Dermis blood vessel endothelial cell (primary cell): Measurements from ENCODE around the gene ARHGEF10L. TPM values are rescaled to one million over a fixed set of nuclear protein-coding genes. Genes with fewer than 3 reads are reported as not detected.

Experiments used
- DNase-seq: peaks from one replicate; pipeline ENCODE4 v3.0.0; 2010
- total RNA-seq: library from RNA; depleted of rRNA; stranded (reverse); fragments of >200 nt; gene quantifications from 2 replicates; pipeline ENCODE4 v1.2.3, GENCODE V29; 2014

Gene ARHGEF10L
- total RNA-seq, 1 donor from 2014 or later = 0.85 TPM

DNA sequence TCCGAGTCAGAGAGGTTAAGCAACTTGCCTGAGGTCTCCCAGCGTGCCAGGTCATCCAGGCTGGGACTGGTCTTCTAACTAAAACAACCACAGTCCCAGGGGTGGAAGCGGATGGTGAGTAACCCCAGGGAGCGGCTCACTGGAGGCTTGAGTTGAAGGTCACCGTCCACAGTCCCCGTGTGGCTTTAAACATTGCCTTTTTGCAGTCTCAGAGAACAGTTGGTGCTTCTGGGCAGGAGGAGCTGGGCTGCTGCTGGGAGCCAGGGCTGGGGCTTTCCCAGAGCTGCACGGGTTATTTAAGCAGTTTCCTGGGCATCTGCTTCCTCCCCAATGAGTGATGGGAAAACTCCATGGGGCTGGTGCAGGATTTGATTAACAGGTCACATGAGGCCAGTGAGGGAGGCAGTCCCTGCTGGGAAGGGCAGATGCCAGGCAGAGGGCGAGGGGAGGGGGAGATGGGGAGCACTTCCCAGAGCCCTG is 12.3 kb downstream of the ARHGEF10L start:
- peak; percentile 71 for DNase-seq

DNA sequence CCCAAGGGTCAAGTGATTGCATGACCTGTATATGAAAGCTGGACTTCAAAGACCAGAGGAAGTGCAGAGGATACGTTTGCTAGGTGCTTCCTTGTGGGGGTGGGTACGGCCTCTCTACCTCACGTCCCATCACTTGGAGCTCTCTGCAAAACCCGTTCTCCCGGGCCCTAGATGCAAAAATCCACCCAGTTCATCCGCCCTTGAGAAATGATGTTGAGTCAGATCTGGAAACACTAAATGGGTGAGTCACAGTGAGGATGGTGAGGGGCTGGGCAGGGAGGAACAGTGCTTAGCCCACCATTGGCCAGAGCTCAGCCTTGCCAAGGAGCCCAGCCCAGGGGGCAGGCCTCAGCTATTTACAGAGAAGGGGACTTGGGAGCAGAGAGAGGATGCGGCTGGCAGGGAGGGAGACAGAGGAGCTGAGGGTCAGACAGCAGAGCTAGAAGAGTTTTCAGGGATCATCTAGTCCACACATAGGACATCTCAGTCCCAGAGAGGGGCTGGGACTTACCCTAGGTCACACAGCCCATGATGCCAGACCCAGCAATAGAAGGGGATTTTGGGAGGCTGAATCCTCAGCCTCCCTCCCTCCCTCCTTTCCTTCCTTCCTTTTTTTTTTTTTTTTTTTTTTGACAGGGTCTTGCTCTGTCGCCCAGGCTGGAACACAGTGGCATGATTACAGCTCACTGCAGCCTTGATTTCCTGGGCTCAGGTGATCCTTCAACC is 14.6 kb downstream of the ARHGEF10L start:
- DNase-seq = peak; percentile 36

DNA sequence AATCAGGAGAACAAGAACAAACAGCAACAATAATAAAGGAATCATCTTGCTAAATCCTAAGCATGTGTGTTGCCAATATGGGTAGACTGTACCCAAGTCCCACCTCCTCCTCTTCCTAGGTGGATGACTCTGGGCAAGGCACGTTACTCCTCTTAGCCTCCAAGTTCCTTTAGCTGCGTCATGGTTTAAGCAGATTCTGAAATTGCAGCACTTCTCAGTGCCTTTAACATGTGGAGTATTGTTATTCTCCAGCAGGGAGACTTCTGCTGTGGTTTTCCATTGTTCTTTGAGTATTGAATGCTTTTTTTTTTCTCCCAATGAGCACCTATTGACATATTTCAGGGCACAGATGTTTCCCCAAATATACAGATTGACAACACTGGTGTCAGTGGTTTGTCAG is 15.5 kb downstream of the ARHGEF10L start:
- DNase-seq = peak; percentile 34

DNA sequence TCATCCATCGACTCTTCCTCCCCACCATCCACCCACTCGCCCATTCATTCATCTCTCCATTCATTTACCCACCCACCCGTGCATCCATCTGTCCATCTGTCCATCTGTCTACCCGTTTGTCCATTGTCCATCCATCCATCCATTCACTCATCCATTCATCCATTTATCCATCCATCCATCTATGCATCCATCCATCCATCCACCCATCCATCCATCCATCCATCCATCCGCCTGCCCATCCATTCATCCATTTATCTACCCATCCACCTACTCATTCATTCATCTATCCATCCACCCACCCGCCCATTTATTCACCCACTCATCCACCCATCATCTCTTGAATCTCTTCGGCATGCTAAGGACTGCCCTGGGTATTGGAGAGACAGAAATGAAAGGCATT is 18.5 kb downstream of the ARHGEF10L start:
- no peak for DNase-seq

- DNase-seq = no peak
Observed at GRCh38 chr1:17558541-17558940, 19.0 kb downstream of the ARHGEF10L start.

DNA sequence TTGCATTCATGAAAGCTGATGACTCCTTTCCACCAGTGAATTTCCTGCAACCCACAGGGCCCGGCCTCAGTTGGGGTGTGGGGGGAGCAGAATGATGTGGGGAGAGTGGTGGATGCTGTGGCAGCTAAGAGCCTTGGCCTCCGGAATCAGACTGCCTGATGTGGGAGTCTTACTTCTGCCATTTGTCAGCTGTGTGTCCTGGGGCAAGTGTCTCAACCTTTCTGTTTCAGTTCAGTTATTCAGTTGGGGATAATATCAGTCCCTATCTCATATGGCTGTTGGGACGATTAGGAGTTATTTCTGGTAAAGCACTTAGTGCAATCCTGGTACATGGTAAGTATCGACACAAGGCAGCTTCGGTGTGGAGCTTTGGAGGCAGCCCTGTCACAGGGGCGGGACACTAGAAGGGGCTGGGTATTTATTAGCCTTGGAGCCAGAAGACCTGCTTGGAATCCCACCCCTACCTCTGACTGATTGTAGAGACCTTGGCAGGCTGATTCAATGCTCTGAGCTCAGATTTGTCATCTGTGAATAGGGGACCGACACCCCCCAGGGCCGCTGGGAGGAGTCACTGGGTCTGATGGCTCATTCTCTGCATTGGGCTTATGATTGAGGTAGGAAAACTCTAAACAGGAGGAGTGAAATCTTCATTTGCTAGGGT is 19.6 kb downstream of the ARHGEF10L start:
- DNase-seq = no peak

GRCh38 chr1:17559615-17560419 is 20.3 kb downstream of the ARHGEF10L start:
- no peak for DNase-seq

DNA sequence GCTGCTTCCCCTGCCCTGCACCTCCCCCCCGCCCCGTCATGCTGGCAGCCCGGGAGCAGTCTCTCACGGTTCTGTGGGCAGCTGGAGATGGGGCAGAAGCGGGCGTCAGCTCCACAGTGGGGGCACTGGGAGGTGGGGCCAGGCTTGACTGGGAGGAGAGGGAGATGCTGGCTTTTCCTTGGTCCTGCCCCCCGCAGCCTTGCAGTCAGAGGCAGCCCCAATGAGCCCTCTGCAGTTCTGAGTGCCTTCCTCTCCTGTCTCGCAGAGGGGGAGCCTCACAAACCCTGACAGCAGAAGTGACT is 21.7 kb downstream of the ARHGEF10L start:
- DNase-seq = no peak

DNA sequence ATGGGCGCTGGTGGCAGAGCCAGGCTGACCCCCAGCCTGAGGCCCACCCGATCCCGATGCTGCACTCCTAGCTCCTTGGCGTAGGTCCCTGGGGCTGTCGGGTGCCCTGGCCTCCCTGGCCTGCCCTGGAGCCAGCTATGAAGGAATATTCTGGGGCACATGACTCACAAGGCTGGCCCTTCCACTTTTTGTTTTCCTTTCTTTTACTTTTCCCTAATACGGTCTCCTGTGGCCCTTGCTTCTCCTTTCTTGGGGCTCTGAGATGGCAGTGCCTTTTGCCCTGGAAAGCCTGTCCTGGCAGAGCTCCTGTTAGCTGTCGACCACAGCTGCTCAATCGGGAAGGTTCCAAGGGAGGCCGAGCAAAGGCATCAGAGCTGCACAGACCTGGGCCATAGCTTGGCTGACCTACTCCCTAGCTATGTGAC is 22.1 kb downstream of the ARHGEF10L start:
- DNase-seq = no peak

DNA sequence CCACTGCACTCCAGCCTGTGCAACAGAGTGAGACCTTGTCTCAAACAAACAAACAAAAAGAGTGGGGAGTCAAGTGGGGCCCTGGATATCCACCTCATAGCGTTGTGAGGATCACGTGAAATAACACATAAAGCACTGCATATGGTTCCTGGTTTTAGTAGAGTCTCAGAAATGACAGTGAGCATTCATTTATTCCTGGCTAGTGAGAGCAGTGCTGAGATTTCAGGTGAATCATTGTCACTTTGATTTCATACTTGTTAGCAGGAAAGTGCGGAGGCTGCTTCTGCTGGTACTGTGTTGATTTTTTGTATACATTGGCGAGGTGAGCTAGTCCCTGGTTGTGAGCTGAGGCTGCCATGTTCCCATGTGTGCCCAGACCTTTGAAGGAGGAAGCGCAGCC is 22.9 kb downstream of the ARHGEF10L start:
- DNase-seq = no peak

- DNase-seq = no peak
Observed at GRCh38 chr1:17563494-17564281, 24.2 kb downstream of the ARHGEF10L start.

DNA sequence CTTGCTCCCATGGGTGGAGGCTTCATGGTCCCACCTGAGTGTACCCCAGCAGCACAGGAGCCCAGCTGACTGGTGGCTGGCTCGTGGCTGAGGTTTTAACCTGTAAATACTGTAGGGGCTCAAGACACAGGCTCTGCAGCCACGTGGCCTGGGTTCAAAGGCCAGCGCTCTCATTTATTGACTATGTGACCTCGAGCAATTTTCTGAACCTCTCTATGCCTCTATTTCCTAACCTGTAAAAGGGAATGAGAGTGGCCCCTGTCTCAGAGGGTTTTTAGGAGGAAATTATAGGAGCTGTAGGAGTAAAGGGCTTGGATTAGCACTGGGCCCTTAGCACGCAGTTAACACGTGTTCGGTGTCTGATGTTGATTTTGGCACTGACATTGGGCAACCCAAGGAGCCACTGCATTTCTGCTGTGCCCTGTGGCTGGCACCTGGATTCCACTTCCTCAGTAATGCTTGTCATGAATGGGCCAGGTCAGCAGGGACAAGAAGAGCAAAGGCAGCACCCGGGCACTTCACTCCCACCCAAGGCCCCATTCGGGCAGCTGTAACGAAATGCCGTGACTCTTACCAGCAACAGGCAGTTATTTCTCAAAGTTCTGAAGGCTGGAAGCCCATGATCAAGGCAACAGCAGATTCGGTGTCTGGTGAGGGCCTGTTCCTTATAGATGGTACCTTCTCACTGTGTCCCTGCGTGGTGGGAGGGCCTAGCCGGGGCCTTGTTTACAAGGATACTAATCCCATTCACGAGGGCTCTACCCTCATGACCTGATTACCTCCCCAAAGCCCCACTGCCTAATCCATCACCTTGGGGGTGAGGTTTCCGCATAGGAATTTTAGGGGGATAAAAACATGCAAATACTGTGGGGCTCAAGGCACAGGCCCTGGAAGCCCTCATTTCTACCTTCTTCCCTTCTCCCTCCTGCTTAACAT is 25.2 kb downstream of the ARHGEF10L start:
- no peak for DNase-seq

DNA sequence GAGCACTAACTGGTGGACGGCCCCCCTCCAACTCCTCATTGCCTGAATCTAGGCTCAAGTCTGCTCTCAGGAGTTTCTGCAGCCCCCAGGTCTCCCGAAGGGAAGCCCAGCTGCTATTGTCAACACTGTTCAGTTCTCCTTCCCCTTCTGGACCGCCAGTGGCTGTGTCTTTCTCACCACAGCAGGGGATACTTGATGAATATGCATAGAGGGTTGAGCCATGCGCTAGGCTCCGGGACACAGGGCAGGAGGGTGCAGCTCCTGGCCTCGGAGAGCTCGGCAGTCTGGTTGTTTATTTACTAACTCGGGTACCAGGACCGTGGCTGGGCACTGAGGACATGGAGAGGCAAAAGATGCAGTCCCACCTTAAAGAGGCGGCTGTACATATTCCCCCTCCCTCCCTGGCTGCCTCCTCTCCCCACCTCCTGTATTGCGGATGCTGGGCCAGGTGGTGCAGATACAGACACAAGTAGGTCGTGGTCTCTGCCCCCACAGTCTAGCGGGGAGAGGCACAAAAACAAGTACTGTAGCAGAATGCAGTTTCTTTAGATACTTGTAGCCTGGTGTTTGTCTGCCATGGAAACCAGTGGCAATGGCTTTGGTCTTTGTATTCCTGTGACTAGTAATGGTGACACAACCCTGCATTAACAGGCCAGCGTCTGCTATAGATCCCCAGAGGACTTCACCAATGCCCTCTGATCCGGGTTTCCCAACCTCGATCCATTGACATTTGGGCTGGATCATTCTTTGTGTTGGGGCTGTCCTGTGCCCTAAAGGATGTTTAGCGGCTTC is 26.2 kb downstream of the ARHGEF10L start:
- no peak for DNase-seq

DNA sequence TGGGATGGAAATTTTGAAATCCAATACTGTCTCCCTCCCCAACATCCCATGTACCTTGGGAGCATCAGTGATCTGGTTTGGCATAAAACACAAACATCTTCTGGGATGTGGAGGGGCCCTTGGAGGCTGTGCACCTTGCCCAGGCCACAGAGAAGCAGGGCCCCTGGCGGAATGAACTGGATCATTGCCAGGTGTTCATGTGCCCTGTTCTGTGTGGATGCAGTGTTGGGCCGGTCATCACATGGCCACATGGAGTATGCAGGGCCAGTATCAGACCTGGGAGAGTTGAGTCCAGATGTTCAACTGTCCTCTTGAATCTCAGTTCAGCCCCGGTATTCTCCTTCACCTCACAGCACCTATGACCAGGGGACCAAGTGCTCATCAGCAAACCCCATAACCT is 26.9 kb downstream of the ARHGEF10L start:
- DNase-seq = no peak

GRCh38 chr1:17566892-17567291 is 27.4 kb downstream of the ARHGEF10L start:
- no peak for DNase-seq

DNA sequence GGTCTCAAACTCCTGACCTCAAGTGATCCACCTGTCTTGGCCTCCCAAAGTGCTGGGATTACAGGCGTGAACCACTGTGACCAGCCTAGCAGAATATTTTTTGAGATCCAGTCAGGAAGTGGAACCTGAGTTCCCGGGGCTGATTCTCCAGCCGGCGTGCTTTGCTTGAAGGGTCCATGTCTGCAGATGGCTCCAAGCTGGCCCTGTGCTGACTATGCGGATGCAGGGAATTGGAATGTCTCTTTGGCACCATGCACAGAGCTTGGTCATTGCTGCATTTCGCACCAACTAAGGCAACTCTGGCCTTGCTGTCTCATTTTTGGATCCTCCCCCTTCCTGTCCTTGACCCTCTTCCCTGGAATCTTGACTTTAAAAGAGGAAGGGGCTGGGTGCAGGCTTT is 28.1 kb downstream of the ARHGEF10L start:
- DNase-seq = no peak

GRCh38 chr1:17568014-17568900 is 28.8 kb downstream of the ARHGEF10L start:
- no peak for DNase-seq

DNA sequence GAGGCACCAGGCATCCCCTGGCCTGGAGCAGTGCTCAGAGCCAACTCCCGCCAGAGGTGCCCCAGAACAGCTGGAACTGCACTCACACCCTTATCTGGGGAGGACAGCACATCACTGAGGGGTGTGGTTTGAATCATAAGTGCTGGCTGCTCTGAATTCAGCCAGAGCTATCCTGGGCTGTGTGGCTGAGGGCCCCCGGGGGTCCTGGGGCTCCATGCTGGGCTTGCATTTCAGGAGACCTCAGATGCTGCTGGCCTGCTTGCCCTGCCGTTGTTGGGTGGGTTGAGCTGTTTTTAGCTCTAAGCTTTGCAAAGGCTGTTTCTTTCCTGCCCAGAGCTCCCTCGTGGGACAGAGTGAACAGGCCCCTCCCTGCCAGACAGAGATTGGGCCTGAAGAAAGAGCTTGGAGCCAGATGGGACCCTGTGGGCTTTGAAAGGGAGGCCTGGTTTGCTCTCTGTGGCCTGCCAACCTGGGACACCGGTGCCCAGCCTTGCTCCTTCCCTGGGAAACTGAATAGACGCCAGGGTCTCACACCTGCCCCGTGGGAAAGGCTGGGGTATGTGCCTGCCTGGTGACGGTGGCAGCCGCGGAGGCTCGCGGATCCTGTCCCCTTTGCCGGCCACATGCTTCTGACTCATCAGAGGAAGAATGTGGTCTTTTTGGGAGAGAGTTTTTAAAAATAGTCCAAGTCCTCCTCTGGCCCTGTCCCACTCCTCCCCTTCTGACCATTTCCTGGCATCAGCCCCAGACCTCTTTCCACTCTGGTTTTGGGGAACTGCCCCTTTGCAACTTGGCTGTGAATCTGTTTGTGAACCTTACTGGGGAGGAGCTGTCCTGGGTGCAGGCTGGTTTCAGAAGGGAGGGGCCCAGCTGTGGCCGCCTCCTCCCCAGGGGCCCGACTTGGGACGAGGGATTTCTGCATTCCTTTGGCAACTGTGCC is 30.0 kb downstream of the ARHGEF10L start:
- DNase-seq = peak; percentile 15

GRCh38 chr1:17570228-17570627 is 30.7 kb downstream of the ARHGEF10L start:
- DNase-seq = no peak
